ENCODE data around the gene POLD1.

Gene POLD1

DNA sequence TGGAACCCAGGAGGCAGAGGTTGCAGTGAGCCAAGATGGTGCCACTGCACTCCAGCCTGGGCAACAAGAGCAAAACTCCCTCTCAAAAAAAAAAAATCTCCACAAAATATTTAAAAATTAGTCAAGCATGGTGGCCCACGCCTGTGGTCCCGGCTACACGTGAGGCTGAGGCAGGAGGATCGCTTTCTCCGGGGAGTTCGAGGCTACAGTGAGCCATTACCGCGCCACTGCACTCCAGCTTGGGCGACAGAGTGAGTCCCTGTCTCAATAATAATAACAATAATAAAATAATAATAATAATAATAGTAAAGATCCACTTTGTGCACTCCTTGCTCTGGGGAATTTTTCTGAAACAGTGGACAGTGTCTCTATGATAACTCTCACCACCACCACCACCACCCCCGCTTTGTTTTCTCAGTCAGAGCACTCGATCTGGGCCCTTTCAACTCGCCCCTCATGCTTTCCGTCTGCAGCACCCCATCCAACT is 27.4 kb upstream of the POLD1 start:
- H3K9ac ChIP-seq (ENCODE audit: low read length), result no peak overlapping the region
- no peaks in the 10 kb centered on the region for H3K9me3 ChIP-seq (ENCODE audit: control insufficient read depth, low read length)
- no peak for DNase-seq (ENCODE audit: low read depth)
- peak overlapping the region; percentile 85 for H3K4me3 ChIP-seq (ENCODE audit: low read length)
- no peaks in the 10 kb centered on the region for H3K36me3 ChIP-seq (ENCODE audit: control insufficient read depth, insufficient read depth, low read length, severe bottlenecking)
- H3K4me1 ChIP-seq (ENCODE audit: control insufficient read depth, insufficient read depth, low read length), result peaks cover 14% of the 10 kb centered on the region
- H3K27me3 ChIP-seq (replicated peaks; ENCODE audit: control insufficient read depth, insufficient read depth, low read length), result peaks cover 11% of the 10 kb centered on the region

DNA sequence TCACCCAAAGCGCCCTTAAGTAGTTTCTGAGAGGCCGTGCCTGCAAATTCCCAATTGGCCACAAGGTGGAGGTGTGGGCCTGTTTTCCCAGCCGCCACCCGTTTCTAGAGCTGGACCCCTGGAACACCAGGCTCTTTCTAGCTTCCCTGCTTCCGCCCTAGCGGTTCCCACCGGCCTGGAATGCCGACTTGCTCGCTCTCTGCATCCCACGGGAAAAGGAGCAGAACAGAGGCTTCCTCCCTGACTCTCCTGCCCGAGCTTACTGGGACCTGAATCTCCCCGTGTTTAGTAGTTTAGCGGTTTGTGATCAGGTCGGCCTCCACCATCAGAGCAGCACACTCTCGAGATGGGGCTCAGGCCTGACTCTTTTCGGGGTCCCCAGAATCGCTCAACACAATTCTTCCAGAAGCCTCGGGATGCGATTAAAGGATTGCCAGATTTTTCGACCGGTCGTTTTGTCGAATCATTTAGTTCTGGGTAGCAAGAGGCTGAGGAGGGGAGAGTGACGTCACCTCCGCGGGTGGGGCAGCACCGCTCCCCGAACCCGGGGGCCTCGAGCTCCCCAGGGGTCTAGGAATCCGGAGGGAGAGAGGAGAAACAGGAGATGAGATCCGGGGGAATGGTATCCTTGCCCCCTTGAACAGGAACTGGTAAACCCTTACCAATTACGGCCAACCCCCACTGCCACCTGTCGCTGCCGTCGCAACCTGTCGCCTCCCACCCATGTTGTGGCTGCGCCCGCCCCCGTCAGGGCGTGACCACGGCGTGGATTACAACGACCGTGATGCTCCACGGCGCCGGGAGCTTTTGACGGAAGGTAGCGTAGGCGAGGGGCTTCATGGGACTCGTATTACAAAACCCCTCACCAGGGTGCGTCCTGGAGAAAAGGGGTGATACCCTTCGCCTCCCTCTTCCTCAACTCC is 26.7 kb upstream of the POLD1 start:
- Histone ChIP-seq H3K4me3 (ENCODE audit: low read length) (peak overlapping the region; percentile 85), H3K4me1 (ENCODE audit: control insufficient read depth, insufficient read depth, low read length) (peaks cover 14% of the 10 kb centered on the region), H3K9me3 (ENCODE audit: control insufficient read depth, low read length) (no peaks in the 10 kb centered on the region), H3K9ac (ENCODE audit: low read length) (peak overlapping the region; percentile 71), H3K36me3 (ENCODE audit: control insufficient read depth, insufficient read depth, low read length, severe bottlenecking) (no peaks in the 10 kb centered on the region), H3K27me3 (replicated peaks; ENCODE audit: control insufficient read depth, insufficient read depth, low read length) (peaks cover 11% of the 10 kb centered on the region)
- peak; percentile 84 for DNase-seq (ENCODE audit: low read depth)

DNA sequence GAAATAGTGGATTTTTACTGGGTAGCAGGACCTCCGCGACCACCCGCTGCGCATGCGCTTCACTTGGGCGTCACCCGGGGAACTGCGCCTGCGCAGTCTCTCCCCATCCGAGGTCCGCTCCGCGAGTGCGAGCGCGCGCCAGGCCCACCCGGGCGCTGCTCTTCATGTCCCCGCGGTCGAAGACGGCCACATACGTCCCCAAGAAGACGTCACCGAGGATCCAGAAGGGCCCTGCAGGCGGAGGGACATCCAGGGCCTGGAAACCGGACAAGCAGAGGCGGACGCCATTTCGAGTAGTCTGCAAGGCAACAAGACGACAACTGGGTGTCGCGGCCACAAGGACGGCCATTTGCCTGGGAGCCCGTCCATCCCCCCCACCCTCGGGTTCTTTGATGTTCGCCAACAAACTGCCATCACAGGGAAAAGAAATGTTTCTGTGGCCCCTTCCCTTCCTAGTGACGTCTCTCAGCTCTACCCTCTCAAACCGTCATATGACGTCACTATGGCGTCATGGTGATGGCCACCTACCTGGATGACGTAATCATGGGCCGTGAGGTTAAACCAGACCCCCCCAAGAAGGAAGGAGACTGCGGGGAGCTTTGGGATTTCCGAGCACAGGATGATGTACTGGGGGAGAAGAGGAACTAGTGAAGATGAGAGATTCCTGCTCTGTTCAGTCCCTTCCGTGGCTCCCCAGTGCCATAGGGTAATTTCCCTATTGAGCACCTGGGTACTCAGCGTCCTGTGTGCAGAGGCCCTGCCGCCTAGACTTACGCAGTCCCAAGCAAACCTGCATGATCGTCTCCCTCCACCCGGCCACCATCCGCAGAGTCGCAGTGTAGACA is 25.4 kb upstream of the POLD1 start:
- Histone ChIP-seq H3K4me3 (ENCODE audit: low read length) (peak overlapping the region; percentile 85), H3K36me3 (ENCODE audit: control insufficient read depth, insufficient read depth, low read length, severe bottlenecking) (no peaks in the 10 kb centered on the region), H3K9me3 (ENCODE audit: control insufficient read depth, low read length) (no peaks in the 10 kb centered on the region), H3K9ac (ENCODE audit: low read length) (peak overlapping the region; percentile 83), H3K4me1 (ENCODE audit: control insufficient read depth, insufficient read depth, low read length) (peaks cover 14% of the 10 kb centered on the region), H3K27me3 (replicated peaks; ENCODE audit: control insufficient read depth, insufficient read depth, low read length) (peaks cover 11% of the 10 kb centered on the region)
- peak; percentile 37 for DNase-seq (ENCODE audit: low read depth)

DNA sequence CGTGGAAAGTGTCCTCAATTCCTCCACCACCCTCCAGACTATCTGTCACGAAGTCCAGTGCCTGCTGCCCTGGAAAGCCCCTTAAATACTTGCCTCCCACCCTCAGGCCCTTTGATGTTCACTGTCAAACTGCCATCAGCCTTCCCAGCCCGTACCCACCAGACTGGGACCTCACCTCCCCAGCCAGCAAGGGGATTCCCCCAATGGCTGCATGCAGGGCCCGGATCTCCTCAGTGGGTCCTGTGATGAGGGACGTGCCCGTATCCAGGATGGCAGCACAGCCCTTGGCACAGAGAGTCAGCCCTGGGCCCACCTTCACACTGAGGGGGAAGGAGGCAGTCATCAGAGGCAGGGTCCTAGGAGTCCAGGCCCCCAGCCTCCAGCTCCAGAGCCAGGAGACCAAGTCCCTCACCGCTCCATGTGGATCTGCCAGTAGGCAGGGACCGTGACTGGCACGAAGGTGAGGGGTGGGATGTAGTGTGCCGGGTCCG is 24.8 kb upstream of the POLD1 start:
- Histone ChIP-seq H3K4me1 (ENCODE audit: control insufficient read depth, insufficient read depth, low read length) (peaks cover 14% of the 10 kb centered on the region), H3K36me3 (ENCODE audit: control insufficient read depth, insufficient read depth, low read length, severe bottlenecking) (no peaks in the 10 kb centered on the region), H3K9ac (ENCODE audit: low read length) (no peak overlapping the region), H3K4me3 (ENCODE audit: low read length) (no peak overlapping the region), H3K27me3 (replicated peaks; ENCODE audit: control insufficient read depth, insufficient read depth, low read length) (peaks cover 11% of the 10 kb centered on the region), H3K9me3 (ENCODE audit: control insufficient read depth, low read length) (no peaks in the 10 kb centered on the region)
- DNase-seq (ENCODE audit: low read depth), result no peak

DNA sequence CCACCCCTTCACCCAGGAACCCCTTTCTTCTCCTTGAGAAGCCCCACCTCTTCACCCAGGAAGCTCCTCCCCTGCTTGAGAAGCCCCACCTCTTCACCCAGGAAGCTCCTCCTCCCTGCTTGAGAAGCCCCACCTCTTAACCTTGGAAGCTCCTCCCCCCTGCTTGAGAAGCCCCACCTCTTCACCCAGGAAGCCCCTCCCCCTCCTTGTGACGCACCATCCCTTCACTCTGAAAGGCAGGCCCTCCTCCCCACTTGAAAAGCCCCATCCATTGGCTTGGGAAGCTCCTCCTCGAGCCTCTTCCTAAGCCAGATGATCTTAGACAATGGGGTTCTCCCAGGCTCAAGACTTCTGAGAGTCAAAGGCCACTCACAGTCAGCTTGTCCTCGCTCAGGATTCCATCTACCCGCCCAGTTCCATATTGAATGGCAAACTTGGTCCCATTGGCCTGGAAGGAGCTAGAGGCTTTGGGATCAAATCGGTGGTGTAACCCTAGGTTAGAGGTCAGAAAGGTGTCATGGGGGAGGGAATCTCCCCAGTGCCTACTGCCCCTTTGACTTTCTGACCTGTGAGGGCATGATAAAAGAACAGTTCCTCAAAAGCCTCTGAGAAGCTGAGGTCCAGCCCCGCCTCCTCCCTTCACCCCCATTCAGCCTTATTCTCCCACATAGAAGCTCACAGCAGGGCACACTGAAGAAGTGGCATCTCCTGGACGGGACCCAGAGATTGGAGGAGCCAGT is 22.7 kb upstream of the POLD1 start:
- H3K36me3 ChIP-seq (ENCODE audit: control insufficient read depth, insufficient read depth, low read length, severe bottlenecking), result no peaks in the 10 kb centered on the region
- no peak overlapping the region for H3K9ac ChIP-seq (ENCODE audit: low read length)
- peaks cover 14% of the 10 kb centered on the region for H3K4me1 ChIP-seq (ENCODE audit: control insufficient read depth, insufficient read depth, low read length)
- H3K9me3 ChIP-seq (ENCODE audit: control insufficient read depth, low read length), result no peaks in the 10 kb centered on the region
- DNase-seq (ENCODE audit: low read depth), result no peak
- no peak overlapping the region for H3K4me3 ChIP-seq (ENCODE audit: low read length)
- H3K27me3 ChIP-seq (replicated peaks; ENCODE audit: control insufficient read depth, insufficient read depth, low read length), result no peaks in the 10 kb centered on the region

DNA sequence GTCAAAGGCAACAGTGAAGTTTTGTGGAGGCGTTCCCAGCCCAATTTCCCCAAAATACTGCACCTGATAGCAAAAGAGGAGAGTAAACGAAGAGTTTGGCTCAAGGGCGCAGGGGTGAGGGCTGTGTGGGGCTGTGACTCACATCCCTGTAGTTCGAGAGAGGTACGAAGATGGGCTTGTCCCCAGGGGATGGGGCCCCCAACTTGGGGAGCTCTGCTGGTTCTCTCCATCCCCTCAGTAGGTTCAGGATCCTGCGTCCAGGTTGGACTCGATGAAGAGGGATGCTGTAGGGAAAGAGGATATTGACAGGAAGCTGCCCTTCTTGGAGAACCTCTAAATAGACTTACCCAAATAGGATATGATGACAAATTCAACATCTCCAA is 22.1 kb upstream of the POLD1 start:
- H3K4me1 ChIP-seq (ENCODE audit: control insufficient read depth, insufficient read depth, low read length), result peaks cover 14% of the 10 kb centered on the region
- no peaks in the 10 kb centered on the region for H3K9me3 ChIP-seq (ENCODE audit: control insufficient read depth, low read length)
- no peaks in the 10 kb centered on the region for H3K36me3 ChIP-seq (ENCODE audit: control insufficient read depth, insufficient read depth, low read length, severe bottlenecking)
- H3K9ac ChIP-seq (ENCODE audit: low read length), result no peak overlapping the region
- no peak overlapping the region for H3K4me3 ChIP-seq (ENCODE audit: low read length)
- no peak for DNase-seq (ENCODE audit: low read depth)
- H3K27me3 ChIP-seq (replicated peaks; ENCODE audit: control insufficient read depth, insufficient read depth, low read length), result no peaks in the 10 kb centered on the region

DNA sequence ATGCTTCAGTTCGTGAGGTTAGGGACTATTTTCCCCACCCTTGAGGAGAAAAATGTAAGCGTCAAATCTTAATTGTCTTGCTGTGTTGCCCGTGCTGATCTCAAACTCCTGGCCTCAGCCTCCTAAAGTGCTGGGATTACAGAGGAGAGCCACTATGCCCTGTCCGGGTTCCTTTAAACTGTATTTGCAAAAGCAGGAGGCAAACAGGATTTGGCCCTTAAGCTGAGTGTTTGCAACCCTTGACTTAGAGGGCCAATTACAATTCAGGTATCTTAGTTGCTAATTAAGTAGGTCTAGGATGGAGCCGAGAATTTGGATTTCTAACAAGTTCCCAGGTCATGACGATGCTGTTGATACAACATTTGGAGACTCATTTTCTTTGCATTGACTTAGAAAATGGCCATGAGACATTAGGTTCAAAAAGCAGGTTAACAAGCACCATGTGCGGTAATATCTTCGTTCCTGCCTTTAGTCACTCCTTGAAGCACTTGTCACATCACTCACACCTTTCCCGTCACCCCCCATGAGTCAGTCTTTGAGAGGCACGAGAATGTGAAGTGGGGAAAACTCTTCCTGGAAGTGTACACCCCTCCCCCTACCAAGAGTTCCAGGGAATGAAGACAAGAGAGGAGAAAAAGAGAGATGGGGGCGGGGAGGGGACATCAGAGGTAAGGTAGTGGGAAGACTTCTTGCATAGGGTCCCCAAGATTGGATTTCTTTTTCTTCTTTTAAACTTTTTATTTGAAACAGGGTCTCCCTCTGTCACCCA is 21.3 kb upstream of the POLD1 start:
- DNase-seq (ENCODE audit: low read depth), result no peak
- Histone ChIP-seq H3K36me3 (ENCODE audit: control insufficient read depth, insufficient read depth, low read length, severe bottlenecking) (no peaks in the 10 kb centered on the region), H3K9ac (ENCODE audit: low read length) (no peak overlapping the region), H3K9me3 (ENCODE audit: control insufficient read depth, low read length) (no peaks in the 10 kb centered on the region), H3K4me3 (ENCODE audit: low read length) (no peak overlapping the region), H3K4me1 (ENCODE audit: control insufficient read depth, insufficient read depth, low read length) (peaks cover 6% of the 10 kb centered on the region), H3K27me3 (replicated peaks; ENCODE audit: control insufficient read depth, insufficient read depth, low read length) (no peaks in the 10 kb centered on the region)

DNA sequence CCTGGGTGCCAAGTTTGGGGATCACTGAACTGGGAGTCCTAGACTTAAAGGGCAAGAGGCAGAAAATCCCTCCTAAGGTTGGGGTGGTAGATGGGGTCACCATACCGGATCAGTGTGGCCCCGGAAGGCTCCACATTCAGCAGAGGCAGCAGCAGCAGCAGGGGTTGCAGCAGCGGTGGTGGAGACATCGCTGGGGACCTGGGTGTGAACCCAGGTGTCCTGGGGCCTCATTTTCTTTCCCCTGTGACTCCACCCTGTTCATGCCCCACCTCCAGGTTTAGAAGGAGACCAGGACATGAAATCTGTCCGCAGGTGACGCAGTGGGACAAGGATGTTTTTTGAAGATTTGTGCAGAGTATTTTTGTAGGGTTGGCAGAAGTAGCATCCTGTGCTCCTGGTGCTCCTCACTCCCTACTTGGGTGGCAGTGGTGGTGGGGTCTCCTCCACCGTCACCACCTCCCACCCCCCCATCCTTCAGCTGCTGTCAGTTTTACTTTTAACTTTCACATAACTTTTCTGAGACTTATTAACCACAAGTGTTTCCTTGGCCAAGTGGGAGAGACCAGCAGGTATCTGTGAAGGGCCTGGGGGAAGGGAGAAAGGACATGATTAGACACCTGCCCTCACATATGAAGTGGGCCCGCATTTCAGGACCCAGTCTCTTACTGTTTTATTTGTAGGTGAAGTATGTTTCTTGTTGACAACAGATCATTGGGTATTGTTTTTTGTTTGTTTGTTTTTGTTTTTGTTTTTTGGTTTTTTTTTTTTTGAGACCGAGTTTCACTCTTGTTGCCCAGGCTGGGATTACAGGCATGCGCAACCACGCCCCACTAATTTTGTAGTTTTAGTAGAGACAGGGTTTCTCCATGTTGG is 18.5 kb upstream of the POLD1 start, which contains the start of gene NAPSA:
Gene NAPSA, minus strand, starts transcription at position 206 of the 873 bp plus-strand sequence. Its CDS starts 18 bp downstream, at position 188.
- no peak within 1 kb of the TSS for H3K9ac ChIP-seq (ENCODE audit: low read length)
- no peaks in the 10 kb centered on the region for H3K4me1 ChIP-seq (ENCODE audit: control insufficient read depth, insufficient read depth, low read length)
- H3K36me3 ChIP-seq (ENCODE audit: control insufficient read depth, insufficient read depth, low read length, severe bottlenecking), result no peaks in the 10 kb centered on the region
- H3K4me3 ChIP-seq (ENCODE audit: low read length), result no peak within 1 kb of the TSS
- DNase-seq (ENCODE audit: low read depth), result no peak
- H3K9me3 ChIP-seq (ENCODE audit: control insufficient read depth, low read length), result no peaks in the 10 kb centered on the region
- no peaks in the 10 kb centered on the region for H3K27me3 ChIP-seq (replicated peaks; ENCODE audit: control insufficient read depth, insufficient read depth, low read length)

DNA sequence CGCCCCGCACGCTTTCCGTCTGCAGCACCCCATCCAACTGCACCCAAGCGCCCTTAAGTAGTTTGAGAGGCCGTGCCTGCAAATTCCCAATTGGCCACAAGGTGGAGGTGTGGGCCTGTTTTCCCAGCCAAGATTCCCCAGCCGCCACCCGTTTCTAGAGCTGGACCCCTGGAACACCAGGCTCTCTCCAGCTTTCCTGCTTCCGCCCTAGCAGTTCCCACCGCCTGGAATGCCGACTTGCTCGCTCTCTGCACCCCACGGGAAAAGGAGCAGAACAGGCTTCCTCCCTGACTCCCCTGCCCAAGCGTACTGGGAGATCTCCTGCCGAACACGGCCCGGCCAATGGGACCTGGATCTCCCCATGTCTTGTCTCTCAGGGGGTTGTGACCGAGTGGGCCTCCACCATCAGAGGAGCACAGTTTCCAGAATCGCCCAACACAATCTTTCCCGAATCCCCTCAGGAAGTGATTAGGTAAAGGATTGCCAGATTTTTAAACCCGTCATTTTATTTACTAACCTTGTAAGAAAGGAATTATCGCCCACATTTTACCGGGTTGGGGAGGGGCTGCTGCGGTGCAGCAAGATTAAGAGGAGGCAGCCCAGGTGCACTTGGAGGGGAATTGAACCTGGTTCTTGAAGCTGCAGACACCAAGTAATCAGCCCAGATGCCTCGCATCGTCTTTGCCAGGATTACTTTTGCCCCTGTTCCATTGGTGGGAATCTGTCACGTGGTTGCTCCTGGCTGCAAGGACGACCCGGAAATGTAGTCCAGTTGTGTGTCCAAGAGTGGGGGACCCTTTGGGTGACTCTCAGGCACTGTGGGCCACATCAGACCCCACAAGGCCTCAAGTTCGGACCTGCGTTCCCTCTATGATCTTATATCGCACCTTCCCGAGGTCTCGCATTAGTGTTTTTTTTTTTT is 15.2 kb upstream of the POLD1 start:
- Histone ChIP-seq H3K27me3 (replicated peaks; ENCODE audit: control insufficient read depth, insufficient read depth, low read length) (no peaks in the 10 kb centered on the region), H3K9ac (ENCODE audit: low read length) (peak overlapping the region; percentile 98), H3K9me3 (ENCODE audit: control insufficient read depth, low read length) (no peaks in the 10 kb centered on the region), H3K4me1 (ENCODE audit: control insufficient read depth, insufficient read depth, low read length) (no peaks in the 10 kb centered on the region), H3K36me3 (ENCODE audit: control insufficient read depth, insufficient read depth, low read length, severe bottlenecking) (no peaks in the 10 kb centered on the region), H3K4me3 (ENCODE audit: low read length) (peak overlapping the region; percentile 93)
- peak; percentile 90 for DNase-seq (ENCODE audit: low read depth)
